Hypothalamus (tissue), 51 donors: Measurements from ENCODE around the gene NUB1.

Source experiments
- DNase-seq, 51 donors: peaks; one replicate each; lab custom pipeline; 2025; lab: John Stamatoyannopoulos, UW

NUB1 gene

GRCh38 chr7:151374726-151375125 lies 33.1 kb downstream of the NUB1 start:
- no peak for DNase-seq

- DNase-seq, result no peak
Observed at GRCh38 chr7:151375530-151376217, 34.1 kb downstream of the NUB1 start.

GRCh38 chr7:151376218-151376902 lies 34.7 kb downstream of the NUB1 start:
- no peak for DNase-seq

GRCh38 chr7:151377406-151377805 lies 35.8 kb downstream of the NUB1 start:
- DNase-seq, result no peak

- no peak for DNase-seq
Observed at GRCh38 chr7:151378011-151378410, 36.4 kb downstream of the NUB1 start.

GRCh38 chr7:151378496-151379192 lies 37.0 kb downstream of the NUB1 start:
- no peak for DNase-seq

- DNase-seq, result no peak
Observed at GRCh38 chr7:151379193-151379520, 37.5 kb downstream of the NUB1 start.

GRCh38 chr7:151379534-151380198 lies 38.1 kb downstream of the NUB1 start:
- DNase-seq, result no peak

GRCh38 chr7:151380199-151381097 lies 38.8 kb downstream of the NUB1 start:
- no peak for DNase-seq

GRCh38 chr7:151381098-151381347 lies 39.4 kb downstream of the NUB1 start:
- DNase-seq, result no peak

- DNase-seq, result no peak
Observed at GRCh38 chr7:151381348-151382078, 39.9 kb downstream of the NUB1 start.

- DNase-seq, result no peak
Observed at GRCh38 chr7:151382079-151382885, 40.7 kb downstream of the NUB1 start.

GRCh38 chr7:151383638-151384351 lies 42.2 kb downstream of the NUB1 start:
- DNase-seq, result no peak

- no peak for DNase-seq
Observed at GRCh38 chr7:151384352-151384697, 42.7 kb downstream of the NUB1 start.

GRCh38 chr7:151384776-151385625 lies 43.4 kb downstream of the NUB1 start:
- DNase-seq, result no peak

- DNase-seq, result no peak
Observed at GRCh38 chr7:151385626-151386300, 44.2 kb downstream of the NUB1 start.
